K562 (cell line): Measurements from ENCODE around the gene HMGCL. TPM values are rescaled to one million over a fixed set of nuclear protein-coding genes. Genes with fewer than 3 reads are reported as not detected.

ENCODE experiments used
- ATAC-seq: fragments of 200-7000 bp; cut with Tn5 transposase; 3 replicates; pipeline ENCODE4 v1.9.1; 2020; ENCODE audit warnings: moderate library complexity
- BruUV-seq: library from RNA; stranded (reverse); fragments of 400-500 nt; replicated peaks from 2 replicates; lab custom pipeline; 2021; lab: Mats Ljungman, UMichigan
- CTCF ChIA-PET: fragments of 300-600 bp; formaldehyde crosslinking; extraction: SDS; loops from one replicate; lab custom pipeline; 2021; ENCODE audit warnings: low intra/inter-chr PET ratio; lab: Yijun Ruan, JAX
- POLR2A ChIA-PET: fragments of 300-600, 350-650 bp; sonication (Branson Sonifier 250); formaldehyde crosslinking; extraction: SDS; loops from one replicate; lab custom pipeline; 2021; ENCODE audit warnings: antibody characterized with exemption, inconsistent platforms; lab: Yijun Ruan, JAX
- DNase-seq, 4 experiments: peaks; one replicate each; pipeline versions ENCODE4 v3.0.0 to v3.0.0-alpha.2; 2011 to 2018; ENCODE audit warnings: low spot score in 3 of 4, mixed read lengths in 3 of 4; ENCODE audit errors: extremely low read depth in 1 of 4
- FAIRE-seq: peaks from 2 replicates; lab custom pipeline; 2011; peaks lifted over from hg19 to GRCh38; lab: Jason Lieb, UNC
- H2AFZ ChIP-seq: 2 replicates; pipeline ENCODE4 v1.6.0; 2011; ENCODE audit warnings: low read depth, low read length, control low read depth, inconsistent platforms
- H3K27ac ChIP-seq: fragments of 200-600 bp; 3 replicates; pipeline ENCODE4 v1.8.0; 2011; ENCODE audit warnings: low read depth, mild to moderate bottlenecking, control low read depth, inconsistent platforms, low read length, moderate library complexity, mixed read lengths; ENCODE audit errors: extremely low read depth
- H3K27me3 ChIP-seq, 2 experiments: fragments of 300-600 bp in 1 of 2; 2 replicates in 1 of 2; 3 replicates in 1 of 2; pipeline versions ENCODE4 v1.6.0 to v1.8.0; 2011; ENCODE audit warnings: inconsistent platforms in 2 of 2, low read length in 2 of 2, mild to moderate bottlenecking in 1 of 2, mixed read lengths in 1 of 2, moderate library complexity in 1 of 2; ENCODE audit not compliant: control insufficient read depth in 2 of 2, insufficient read depth in 2 of 2
- H3K36me3 ChIP-seq: fragments of 300-600 bp; 3 replicates; pipeline ENCODE4 v1.8.0; 2011; ENCODE audit warnings: mild to moderate bottlenecking, low read length, inconsistent platforms; ENCODE audit not compliant: control insufficient read depth, insufficient read depth
- H3K4me1 ChIP-seq, 2 experiments: fragments of 200-600 bp in 1 of 2; replicated peaks in 1 of 2; 2 replicates in 1 of 2; 3 replicates in 1 of 2; pipeline versions ENCODE4 v1.5.1 to v1.8.0; 2011; ENCODE audit warnings: inconsistent platforms in 2 of 2, low read length in 2 of 2, mild to moderate bottlenecking in 1 of 2, mixed read lengths in 1 of 2, moderate library complexity in 1 of 2; ENCODE audit not compliant: control insufficient read depth in 2 of 2, insufficient read depth in 2 of 2
- H3K4me2 ChIP-seq: 2 replicates; pipeline ENCODE4 v1.6.1; 2011; ENCODE audit warnings: low read length, control low read depth, inconsistent platforms, mixed read lengths; ENCODE audit not compliant: insufficient read depth
- H3K4me3 ChIP-seq: fragments of 200-600 bp; sonication (generic), shearing (Covaris generic); 2 replicates; pipeline ENCODE4 v1.5.1; 2016; ENCODE audit warnings: control low read depth, inconsistent platforms
- H3K79me2 ChIP-seq: fragments of 200-600 bp; 3 replicates; pipeline ENCODE4 v1.8.0; 2011; ENCODE audit warnings: low read length, inconsistent platforms; ENCODE audit not compliant: control insufficient read depth, insufficient read depth
- H3K9ac ChIP-seq, 2 experiments: 2 replicates each; pipeline versions ENCODE4 v1.6.0 to v1.6.1; 2011; ENCODE audit warnings: low read depth in 2 of 2, low read length in 2 of 2, control low read depth in 1 of 2, inconsistent platforms in 1 of 2, mild to moderate bottlenecking in 1 of 2, mixed read lengths in 1 of 2; ENCODE audit not compliant: insufficient read depth in 1 of 2
- H3K9me1 ChIP-seq: one replicate; pipeline ENCODE4 v1.6.0; 2011; ENCODE audit warnings: inconsistent platforms, mild to moderate bottlenecking, low read length, moderate library complexity; ENCODE audit not compliant: control insufficient read depth, insufficient read depth
- H3K9me3 ChIP-seq: replicated peaks from 2 replicates; pipeline ENCODE4 v1.5.1; 2011; ENCODE audit warnings: low read depth, low read length, inconsistent platforms; ENCODE audit not compliant: control insufficient read depth, insufficient read depth
- H4K20me1 ChIP-seq: replicated peaks from 2 replicates; pipeline ENCODE4 v1.6.1; 2011; ENCODE audit warnings: low read length, inconsistent platforms, mixed read lengths; ENCODE audit not compliant: control insufficient read depth, insufficient read depth
- EHMT2 ChIP-seq: fragments of 450-650 bp; IDR thresholded peaks from 2 replicates; pipeline ENCODE4 v1.6.1; 2018; ENCODE audit warnings: antibody characterized with exemption
- FOXK2 ChIP-seq, 2 experiments: fragments of 450-650 bp; IDR thresholded peaks in 1 of 2; conservative IDR thresholded peaks in 1 of 2; 2 replicates each; pipeline ENCODE4 v1.6.1; 2016; ENCODE audit warnings: low read depth in 2 of 2, mild to moderate bottlenecking in 1 of 2
- GTF3C2 ChIP-seq: IDR thresholded peaks from 3 replicates; pipeline ENCODE4 v1.6.1; 2011; ENCODE audit warnings: borderline replicate concordance, mild to moderate bottlenecking, moderate library complexity; ENCODE audit not compliant: insufficient read length; ENCODE audit errors: extremely low read depth
- HCFC1 ChIP-seq: IDR thresholded peaks from 2 replicates; pipeline ENCODE4 v1.6.1; 2012; ENCODE audit warnings: low read depth, low read length, improper control_type of control experiment
- NBN ChIP-seq: fragments of 450-650 bp; IDR thresholded peaks from 2 replicates; pipeline ENCODE4 v1.6.1; 2016; ENCODE audit warnings: low read depth, mild to moderate bottlenecking
- NCOA1 ChIP-seq: fragments of 450-650 bp; IDR thresholded peaks from 2 replicates; pipeline ENCODE4 v1.6.1; 2016; ENCODE audit warnings: low read depth
- NR2C2 ChIP-seq, 2 experiments: fragments of 200-800 bp in 1 of 2; sonication (Bioruptor generic) in 1 of 2; sonication (generic) in 1 of 2; formaldehyde crosslinking in 1 of 2; IDR thresholded peaks; 2 replicates each; pipeline versions ENCODE4 v1.6.1 to v1.8.0; 2016 to 2022; ENCODE audit warnings: mild to moderate bottlenecking in 1 of 2, missing compliant biosample characterization in 1 of 2, missing genetic modification characterization in 1 of 2, missing genetic modification reagents in 1 of 2
- PPARD ChIP-seq: fragments of 250-450 bp; sonication (Bioruptor Pico); IDR thresholded peaks from 2 replicates; pipeline ENCODE4 v1.8.0; 2022; ENCODE audit warnings: inconsistent platforms, mild to moderate bottlenecking, moderate library complexity
- RBM22 ChIP-seq: fragments of 200-400 bp; formaldehyde crosslinking; IDR thresholded peaks from 2 replicates; pipeline ENCODE4 v1.6.1; 2018; ENCODE audit warnings: low read length, low read depth; ENCODE audit not compliant: poor library complexity, severe bottlenecking
- RUNX1 ChIP-seq: sonication (generic); IDR thresholded peaks from 2 replicates; pipeline ENCODE4 v1.6.1; 2016; ENCODE audit warnings: antibody characterized with exemption, low read depth
- TBP ChIP-seq: optimal IDR thresholded peaks from 2 replicates; pipeline ENCODE3; 2011; ENCODE audit warnings: low read depth, low read length, improper control_type of control experiment
- TEAD2 ChIP-seq: fragments of 450-650 bp; IDR thresholded peaks from 2 replicates; pipeline ENCODE4 v1.6.1; 2016; ENCODE audit warnings: missing genetic modification characterization, control low read depth, missing compliant biosample characterization
- ZNF121 ChIP-seq: sonication (generic); formaldehyde crosslinking; conservative IDR thresholded peaks from 2 replicates; pipeline ENCODE4 v1.8.0; 2022; ENCODE audit warnings: missing genetic modification reagents
- WGBS: fragments of 100-300 bp; shearing (Covaris generic); methylation state at CpG from one replicate; pipeline ENCODE4 v1.1.6; 2016; ENCODE audit warnings: low coverage, mixed read lengths; ENCODE audit not compliant: insufficient coverage; ENCODE audit errors: missing lambda C conversion rate; 5-methylcytosine and 5-hydroxymethylcytosine counted together
- in situ Hi-C: fragments of 300-500 bp; cut with MboI; formaldehyde crosslinking; loops from 4 replicates; pipeline ENCODE4 v1.15.0; 2018; ENCODE audit warnings: inconsistent platforms, mixed read lengths
- intact Hi-C: fragments of 100-400 bp; cut with micrococcal nuclease; formaldehyde crosslinking; loops from 2 replicates; pipeline ENCODE4 v1.14.2; 2022
- polyA plus RNA-seq, 8 experiments: library from polyadenylated mRNA; depleted of rRNA in 4 of 8; stranded (reverse) in 5 of 8; unstranded in 3 of 8; fragments of >200 nt; fragmentation: Nextera tagmentation in 2 of 8; fragmentation: Illumina TruSeq in 1 of 8; extraction: Ambion mirVana in 2 of 8; extraction: Trizol in 1 of 8; gene quantifications; 2 replicates each; pipeline versions ENCODE4 v1.2.1 to v1.2.3, GENCODE V29; 2011 to 2014; ENCODE audit warnings: inconsistent platforms in 1 of 8, missing spikeins in 1 of 8
- total RNA-seq, 7 experiments: library from RNA; depleted of rRNA in 6 of 7; stranded (reverse); fragments of >200 nt in 6 of 7; fragmentation: Illumina TruSeq in 2 of 7; extraction: Trizol in 2 of 7; gene quantifications; 2 replicates each; pipeline versions ENCODE4 v1.2.1 to v1.2.3, GENCODE V29; 2011 to 2021; ENCODE audit warnings: low replicate concordance in 1 of 7

HMGCL gene
- total and polyA plus RNA-seq, 9 of the 15 experiments (the other 6 are each of a cell fraction or from before 2014, with no cell fraction given), result 18.0 to 82.2 (median 24.2) TPM

- no peaks in the 10 kb centered on the region for H3K9me1 ChIP-seq
- FAIRE-seq (no peak), ATAC-seq (no peak), DNase-seq (no peak)
- H3K4me2 ChIP-seq, result no peak overlapping the region
- TF ChIP-seq ZNF121 (peak; percentile 77), NCOA1 (no peak)
- H3K9ac ChIP-seq, result no peak overlapping the region
- POLR2A ChIA-PET, result no interaction called here
- no peak overlapping the region for H3K27ac ChIP-seq
- intact Hi-C loops, result no loop called here
- no TSS peak for BruUV-seq
- no peak overlapping the region for H3K4me3 ChIP-seq
- no peak overlapping the region for H2AFZ ChIP-seq
- no peaks in the 10 kb centered on the region; the same call in 1 of the 2 replicates for H3K9me3 ChIP-seq
- peaks cover 19% of the 10 kb centered on the region for H3K36me3 ChIP-seq
- no peaks in the 10 kb centered on the region for H3K79me2 ChIP-seq
- CTCF ChIA-PET, result no interaction called here
- in situ Hi-C loops, result loop anchor here (10.0 kb wide), 1 partner anchor 1721 kb away; no protein-coding TSS in a partner anchor
- 36% methylated on average over 5 of the region's 5 CpGs for WGBS
- H3K4me1 ChIP-seq, result no peaks in the 10 kb centered on the region; a peak in 2 of 5 replicates
- H3K27me3 ChIP-seq, result no peaks in the 10 kb centered on the region
- H4K20me1 ChIP-seq, result no peaks in the 10 kb centered on the region
Measured at GRCh38 chr1:23843644-23844043, 18.4 kb upstream of the HMGCL start.

DNA sequence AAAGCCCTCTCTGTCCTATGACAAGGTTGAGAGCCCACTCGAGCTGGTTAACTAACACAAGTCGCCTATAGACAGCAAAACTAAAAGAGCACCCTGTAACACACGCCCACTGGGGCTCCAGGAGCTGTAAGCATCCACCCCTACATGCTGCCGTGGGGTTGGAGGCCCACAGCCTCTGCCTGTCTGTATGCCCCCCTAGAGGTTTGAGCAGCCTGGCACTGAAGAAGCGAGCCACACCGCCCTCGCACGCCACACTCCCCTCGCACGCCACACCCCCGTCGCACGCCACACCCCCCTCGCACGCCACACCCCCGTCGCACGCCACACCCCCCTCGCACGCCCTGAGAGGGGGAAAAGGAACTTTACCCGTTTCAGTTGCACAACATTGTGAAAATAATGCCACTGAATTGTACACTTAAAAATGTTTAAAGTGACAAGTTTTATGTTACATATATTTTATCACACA is 13.2 kb upstream of the HMGCL start:
- H2AFZ ChIP-seq, result peak overlapping the region; percentile 90
- in situ Hi-C loops (no loop called here), intact Hi-C loops (no loop called here)
- no TSS peak for BruUV-seq
- no peaks in the 10 kb centered on the region for H3K36me3 ChIP-seq
- no peaks in the 10 kb centered on the region for H3K9me3 ChIP-seq
- no peaks in the 10 kb centered on the region for H3K27me3 ChIP-seq
- peak overlapping the region; percentile 38 for H3K4me3 ChIP-seq
- H3K27ac ChIP-seq, result no peak overlapping the region
- ChIA-PET POLR2A (no interaction called here), CTCF (no interaction called here)
- ATAC-seq, result peak; percentile 100
- peak; percentile 72 for FAIRE-seq
- WGBS, result 0% methylated on average over 15 of the region's 21 CpGs
- peaks cover 5 to 8% of the 10 kb centered on the region in 2 experiments; a peak in 4 of 5 replicates for H3K4me1 ChIP-seq
- peak; percentile 69 to 86 (median 85) for DNase-seq
- H3K9ac ChIP-seq, result peak overlapping the region; percentile 32 to 88; a peak in 3 of 4 replicates
- peak overlapping the region; percentile 85 for H3K4me2 ChIP-seq
- H4K20me1 ChIP-seq, result no peaks in the 10 kb centered on the region
- no peaks in the 10 kb centered on the region for H3K9me1 ChIP-seq
- H3K79me2 ChIP-seq, result no peaks in the 10 kb centered on the region
- TF ChIP-seq NBN (no peak), FOXK2 (conservative IDR thresholded peaks at IDR 0.05 in 1 of 2, IDR thresholded peaks at IDR 0.05 in 1 of 2; ENCODE audit: low read depth in 2 of 2) (0 out of 4 replicates have a peak, but pooled peaks of 1 of the 2 experiments have one; percentile 10), PPARD (CRISPR knock-in tag) (no peak), TBP (no peak), RBM22 (no peak), EHMT2 (no peak), TEAD2 (tag) (no peak), GTF3C2 (no peak), HCFC1 (no peak), NR2C2 (CRISPR knock-in tag; IDR thresholded peaks at IDR 0.05) (no peak), NR2C2 (tag; IDR thresholded peaks at IDR 0.05) (no peak), RUNX1 (no peak)
